ENCODE data around the gene NUAK1. TPM values are rescaled to one million over a fixed set of nuclear protein-coding genes. Genes with fewer than 3 reads are reported as not detected.

Gene NUAK1
- total and polyA plus RNA-seq, 2 experiments from 2014 or later = 5.4 to 16.9 TPM

- TF ChIP-seq ZNF462 (CRISPR knock-in tag; IDR thresholded peaks at IDR 0.05) (no peak), CREB1 (CRISPR knock-in tag; IDR thresholded peaks at IDR 0.05; ENCODE audit: low read depth) (no peak), NANOG (IDR thresholded peaks at IDR 0.05; ENCODE audit: borderline replicate concordance) (no peak), REST (IDR thresholded peaks at IDR 0.05; ENCODE audit: unreplicated experiment) (no peak), ETS1 (IDR thresholded peaks at IDR 0.05) (no peak), ZNF114 (CRISPR knock-in tag; IDR thresholded peaks at IDR 0.05) (no peak), EZH2phosphoT487 (IDR thresholded peaks at IDR 0.05; ENCODE audit: unreplicated experiment) (no peak), EZH2 (IDR thresholded peaks at IDR 0.05; ENCODE audit: low read depth, unreplicated experiment) (no peak), POLR2AphosphoS5 (IDR thresholded peaks at IDR 0.05; ENCODE audit: low read depth) (no peak), STAT1 (IDR thresholded peaks at IDR 0.05; ENCODE audit: unreplicated experiment) (no peak), ZNF331 (CRISPR knock-in tag; IDR thresholded peaks at IDR 0.05; ENCODE audit: low read depth) (no peak), CTCF (conservative IDR thresholded peaks at IDR 0.05; ENCODE audit: low read depth in 2 of 2) (no peak)
- 0 out of 2 replicates have a peak, but pooled peaks cover 3% of the 10 kb centered on the region for H3K36me3 ChIP-seq (ENCODE audit: insufficient read depth)
- Mint-ChIP-seq H3K27me3 (ENCODE audit: insufficient read depth, low read depth, poor library complexity) (no peaks in the 10 kb centered on the region), H3K4me1 (0 out of 3 replicates have a peak, but pooled peaks cover 2% of the 10 kb centered on the region), H3K27ac (no peak overlapping the region), H3K9me3 (peaks cover 49% of the 10 kb centered on the region), H3K4me3 (no peak overlapping the region), H3K36me3 (ENCODE audit: low read depth) (peaks cover 42% of the 10 kb centered on the region)
- no peaks in the 10 kb centered on the region for H3K4me1 ChIP-seq (ENCODE audit: insufficient read depth)
- no peaks in the 10 kb centered on the region for H4K20me1 ChIP-seq (replicated peaks; ENCODE audit: insufficient read depth)
- no peak overlapping the region for H3K27ac ChIP-seq (ENCODE audit: low read depth)
- H3K27me3 ChIP-seq (ENCODE audit: insufficient read depth) = no peaks in the 10 kb centered on the region
- no peak overlapping the region for H3K4me3 ChIP-seq
- DNase-seq (ENCODE audit: low spot score) = no peak
- no peak for ATAC-seq
- H3F3A ChIP-seq (replicated peaks; ENCODE audit: low read depth) = no peaks in the 10 kb centered on the region
- no peak overlapping the region for H2AFZ ChIP-seq
- H3K79me2 ChIP-seq (replicated peaks; ENCODE audit: insufficient read depth) = no peaks in the 10 kb centered on the region
- no peak overlapping the region for H3K4me2 ChIP-seq
- peaks cover 16% of the 10 kb centered on the region; the same call in 1 of the 2 replicates for H3K9me2 ChIP-seq (ENCODE audit: insufficient read depth)
Observed at GRCh38 chr12:106019144-106019543, 119.6 kb downstream of the NUAK1 start.

Measured in GM23338 (cell line).